SJCRH30 (cell line): ENCODE data around the gene CRCP. TPM values are rescaled to one million over a fixed set of nuclear protein-coding genes. Genes with fewer than 3 reads are reported as not detected.
"Not testable (repeated sequence)": the region's sequence is repeated elsewhere in the genome, so short reads cannot be mapped to it uniquely, and the experiment has no call there.

Experiments used
- DNase-seq, 2 experiments: peaks; one replicate each; pipeline ENCODE4 v3.0.0-alpha.2; 2015 to 2020
- H3K27ac ChIP-seq: fragments of 250-450 bp; sonication (Bioruptor Pico); 2 replicates; pipeline ENCODE4 v1.5.1; 2020; ENCODE audit warnings: mild to moderate bottlenecking, moderate library complexity
- H3K27me3 ChIP-seq: fragments of 250-450 bp; sonication (Bioruptor Pico); 2 replicates; pipeline ENCODE4 v1.5.1; 2020; ENCODE audit warnings: mild to moderate bottlenecking, moderate library complexity
- H3K36me3 ChIP-seq: fragments of 250-450 bp; sonication (Bioruptor Pico); 2 replicates; pipeline ENCODE4 v1.5.1; 2020; ENCODE audit warnings: mild to moderate bottlenecking, moderate library complexity
- H3K4me1 ChIP-seq: fragments of 250-450 bp; sonication (Bioruptor Pico); 2 replicates; pipeline ENCODE4 v1.5.1; 2020; ENCODE audit warnings: mild to moderate bottlenecking, moderate library complexity
- H3K4me3 ChIP-seq: fragments of 250-450 bp; sonication (Bioruptor Pico); 2 replicates; pipeline ENCODE4 v1.5.1; 2020; ENCODE audit warnings: mild to moderate bottlenecking, moderate library complexity
- H3K9me3 ChIP-seq: fragments of 250-450 bp; sonication (Bioruptor Pico); replicated peaks from 2 replicates; pipeline ENCODE4 v1.5.1; 2020; ENCODE audit warnings: mild to moderate bottlenecking, moderate library complexity
- total RNA-seq: library from RNA; depleted of rRNA; stranded (reverse); fragments of >200 nt; shearing (Covaris generic); gene quantifications from 2 replicates; pipeline ENCODE4 v1.2.3, GENCODE V29; 2014

The CRCP gene
- total RNA-seq, 1 experiment from 2014 or later = 57.1 TPM

DNA sequence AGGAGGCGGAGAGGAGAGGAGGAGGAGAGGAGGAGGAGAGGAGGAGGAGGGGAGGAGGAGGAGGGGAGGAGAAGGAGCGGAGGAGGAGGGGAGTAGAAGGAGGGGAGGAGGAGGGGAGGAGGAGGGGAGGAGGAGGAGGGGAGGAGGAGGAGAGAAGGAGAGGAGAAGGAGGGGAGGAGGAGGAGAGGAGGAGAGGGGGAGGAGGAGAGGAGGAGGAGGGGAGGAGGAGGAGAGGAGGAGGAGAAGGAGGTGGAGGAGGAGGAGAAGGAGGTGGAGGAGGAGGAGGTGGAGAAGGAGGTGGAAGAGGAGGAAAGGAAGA, 15.5 kb upstream of the CRCP start:
- Histone ChIP-seq H3K27ac (no peak overlapping the region), H3K4me3 (no peak overlapping the region), H3K4me1 (no peaks in the 10 kb centered on the region; the same call in 1 of the 2 replicates), H3K27me3 (no peaks in the 10 kb centered on the region), H3K36me3 (no peaks in the 10 kb centered on the region), H3K9me3 (no peaks in the 10 kb centered on the region)
- DNase-seq = no peak

DNA sequence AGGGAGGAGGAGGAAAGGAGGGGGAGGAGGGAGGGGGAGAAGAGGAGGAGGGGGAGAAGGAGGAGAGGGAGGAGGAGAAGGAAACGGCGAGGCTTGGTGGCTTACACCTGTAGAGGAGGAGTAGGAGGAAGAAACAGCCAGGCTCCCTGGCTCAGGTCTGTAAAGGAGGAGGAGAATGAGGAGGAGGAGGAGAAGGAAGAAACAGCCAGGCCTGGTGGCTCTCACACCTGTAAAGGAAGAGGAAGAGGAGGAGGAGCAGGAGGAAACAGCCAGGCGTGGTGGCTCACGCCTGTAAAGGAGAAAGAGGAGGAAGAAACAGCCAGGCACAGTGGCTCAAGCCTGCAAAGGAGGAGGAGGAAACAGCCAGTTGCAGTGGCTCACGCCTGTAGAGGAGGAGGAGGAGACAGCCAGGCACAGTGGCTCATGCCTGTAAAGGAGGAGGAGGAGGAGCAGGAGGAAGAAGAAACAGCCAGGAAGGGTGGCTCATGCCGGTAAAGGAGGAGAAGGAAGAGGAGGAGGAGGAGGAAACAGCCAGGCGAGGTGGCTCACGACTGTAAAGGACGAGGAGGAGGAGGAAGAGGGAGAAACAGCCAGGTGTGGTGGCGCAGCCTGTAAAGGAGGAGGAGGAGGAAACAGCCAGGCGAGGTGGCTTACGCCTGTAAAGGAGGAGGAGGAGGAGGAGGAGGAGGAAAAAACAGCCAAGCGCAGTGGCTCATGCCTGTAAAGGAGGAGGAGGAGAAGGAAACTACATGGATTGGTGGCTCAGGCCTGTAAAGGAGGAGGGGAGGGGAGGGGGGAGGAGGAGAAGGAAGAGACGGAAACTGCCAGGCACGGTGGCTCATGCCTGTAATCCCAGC, 14.9 kb upstream of the CRCP start:
- Histone ChIP-seq H3K36me3 (no peaks in the 10 kb centered on the region), H3K9me3 (no peaks in the 10 kb centered on the region)
- peak; percentile 62 to 76 for DNase-seq

DNA sequence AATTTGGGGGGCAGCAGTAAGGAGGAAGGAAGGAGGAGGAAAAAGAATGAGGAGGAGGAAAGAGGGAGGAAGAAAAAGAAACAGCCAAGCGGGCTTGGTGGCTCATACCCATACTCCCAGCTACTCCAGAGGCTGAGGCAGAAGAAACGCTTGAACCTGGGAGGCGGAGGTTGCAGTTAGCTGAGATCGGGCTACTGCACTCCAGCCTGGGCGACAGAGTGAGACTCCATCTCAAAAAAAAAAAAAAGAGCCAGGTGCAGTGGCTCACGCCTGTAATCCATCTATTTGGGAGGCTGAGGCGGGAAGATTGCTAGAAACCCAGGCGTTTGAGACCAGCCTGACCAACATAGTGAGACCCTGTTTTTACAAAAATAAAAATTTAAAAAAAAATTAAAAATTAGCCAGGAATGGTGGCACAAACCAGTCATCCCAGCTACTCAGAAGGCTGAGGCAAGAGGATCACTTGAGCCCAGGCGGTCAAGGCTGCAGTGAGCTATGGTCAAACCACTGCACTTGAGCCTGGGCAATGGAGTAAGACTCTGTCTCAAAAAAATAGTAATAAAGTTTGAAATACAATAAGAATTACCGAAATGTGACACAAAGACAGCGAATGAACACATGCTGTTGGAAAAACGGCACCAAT, 14.1 kb upstream of the CRCP start:
- H3K27ac ChIP-seq = no peak overlapping the region
- DNase-seq = peak in 1 of 2 experiments; percentile 42
- H3K4me3 ChIP-seq = peak overlapping the region; percentile 48
- H3K27me3 ChIP-seq = no peaks in the 10 kb centered on the region
- no peaks in the 10 kb centered on the region for H3K9me3 ChIP-seq
- no peaks in the 10 kb centered on the region for H3K36me3 ChIP-seq
- H3K4me1 ChIP-seq = no peaks in the 10 kb centered on the region; the same call in 1 of the 2 replicates

More for the DNA sequence above, 14.9 kb upstream of the CRCP start:
- H3K27ac ChIP-seq = no peak overlapping the region
- H3K4me1 ChIP-seq = no peaks in the 10 kb centered on the region; the same call in 1 of the 2 replicates
- no peaks in the 10 kb centered on the region for H3K27me3 ChIP-seq
- H3K4me3 ChIP-seq = peak overlapping the region; percentile 48

DNA sequence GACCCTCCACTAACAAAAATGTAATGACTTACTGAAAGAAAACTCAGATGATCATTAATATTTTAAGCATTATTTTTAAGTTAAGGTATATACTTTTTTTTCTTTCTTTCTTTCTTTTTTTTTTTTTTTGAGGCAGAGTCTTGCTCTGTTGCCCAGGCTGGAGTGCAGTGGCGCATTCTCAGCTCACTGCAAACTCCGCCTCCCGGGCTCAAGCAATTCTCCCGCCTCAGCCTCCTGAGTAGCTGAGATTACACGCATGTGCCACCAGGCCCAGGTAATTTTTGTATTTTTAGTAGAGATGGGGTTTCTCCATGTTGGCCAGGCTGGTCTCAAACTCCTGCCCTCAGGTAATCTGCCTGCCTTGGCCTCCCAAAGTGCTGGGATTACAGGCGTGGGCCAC, 12.5 kb upstream of the CRCP start:
- H3K27ac ChIP-seq = not testable (repeated sequence)

DNA sequence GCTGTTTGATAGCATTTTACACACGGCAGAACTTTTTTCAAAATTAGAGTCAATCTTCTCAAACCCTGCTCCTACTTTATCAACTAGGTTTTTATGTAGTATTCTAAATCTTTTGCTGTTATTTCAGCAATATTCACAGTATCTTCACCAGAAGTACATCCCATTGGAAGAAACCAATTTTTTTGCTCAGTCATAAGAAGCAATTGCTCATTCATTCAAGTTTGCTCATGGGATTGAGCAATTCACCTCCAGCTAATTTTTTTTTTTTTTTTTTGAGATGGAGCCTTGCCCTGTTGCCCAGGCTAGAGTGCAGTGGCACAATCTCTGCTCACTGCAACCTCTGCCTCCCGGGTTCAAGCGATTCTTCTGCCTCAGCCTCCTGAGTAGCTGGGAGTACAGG, 10.7 kb upstream of the CRCP start:
- H3K4me1 ChIP-seq, H3K4me3 ChIP-seq, DNase-seq, H3K27me3 ChIP-seq, H3K9me3 ChIP-seq, H3K27ac ChIP-seq, H3K36me3 ChIP-seq: not testable (repeated sequence)

More for the DNA sequence above, 12.5 kb upstream of the CRCP start:
- not testable (repeated sequence) for H3K9me3 ChIP-seq, H3K4me3 ChIP-seq, H3K36me3 ChIP-seq, H3K27me3 ChIP-seq, H3K4me1 ChIP-seq, DNase-seq

DNA sequence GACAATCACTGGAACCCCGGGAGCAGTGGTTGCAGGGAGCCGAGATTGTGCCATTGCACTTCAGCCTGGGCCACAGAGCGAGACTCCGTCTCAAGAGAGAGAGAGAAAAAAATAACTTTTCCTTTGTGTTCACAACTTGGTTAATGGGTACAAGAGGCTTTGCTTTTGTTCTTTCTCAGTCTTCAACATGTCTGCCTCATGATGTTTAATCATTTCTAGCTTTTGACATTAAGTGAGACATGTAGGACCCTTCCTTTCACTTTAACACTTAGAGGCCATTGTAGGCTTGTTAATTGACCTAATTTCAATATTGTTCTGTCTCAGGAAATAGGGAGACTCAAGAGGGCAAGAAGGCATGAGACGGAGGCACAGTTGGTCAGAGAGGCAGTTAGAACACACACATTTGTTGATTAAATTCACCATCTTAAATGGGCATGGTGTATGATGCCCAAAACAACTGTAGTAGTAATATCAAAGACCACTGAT, 9.3 kb upstream of the CRCP start:
- Histone ChIP-seq H3K27ac (no peak overlapping the region), H3K4me1 (no peaks in the 10 kb centered on the region; the same call in 1 of the 2 replicates)
- DNase-seq = no peak

DNA sequence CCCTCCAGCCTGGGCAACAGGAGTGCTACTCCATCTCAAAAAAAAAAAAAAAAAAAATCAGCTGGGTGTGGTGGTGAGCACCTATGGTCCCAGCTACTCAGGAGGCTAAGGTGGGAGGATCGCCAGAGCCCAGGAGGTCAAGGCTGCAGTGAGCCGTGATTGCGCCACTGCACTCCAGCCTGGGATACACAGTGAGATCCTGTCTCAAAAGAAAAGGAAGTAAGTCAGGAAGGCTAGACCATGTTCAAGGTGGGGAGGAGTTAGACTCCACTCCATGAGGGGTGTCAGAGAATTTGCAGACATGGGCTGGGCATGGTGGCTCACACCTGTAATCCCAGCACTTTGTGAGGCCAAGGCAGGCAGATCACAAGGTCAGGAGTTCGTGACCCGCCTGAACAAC, 6.2 kb upstream of the CRCP start:
- not testable (repeated sequence) for H3K4me3 ChIP-seq, H3K9me3 ChIP-seq, H3K27me3 ChIP-seq, H3K27ac ChIP-seq, H3K36me3 ChIP-seq, H3K4me1 ChIP-seq, DNase-seq

More for the DNA sequence above, 9.3 kb upstream of the CRCP start:
- no peak overlapping the region for H3K4me3 ChIP-seq
- H3K36me3 ChIP-seq = no peaks in the 10 kb centered on the region
- no peaks in the 10 kb centered on the region for H3K27me3 ChIP-seq
- H3K9me3 ChIP-seq = no peaks in the 10 kb centered on the region; the same call in 1 of the 2 replicates

DNA sequence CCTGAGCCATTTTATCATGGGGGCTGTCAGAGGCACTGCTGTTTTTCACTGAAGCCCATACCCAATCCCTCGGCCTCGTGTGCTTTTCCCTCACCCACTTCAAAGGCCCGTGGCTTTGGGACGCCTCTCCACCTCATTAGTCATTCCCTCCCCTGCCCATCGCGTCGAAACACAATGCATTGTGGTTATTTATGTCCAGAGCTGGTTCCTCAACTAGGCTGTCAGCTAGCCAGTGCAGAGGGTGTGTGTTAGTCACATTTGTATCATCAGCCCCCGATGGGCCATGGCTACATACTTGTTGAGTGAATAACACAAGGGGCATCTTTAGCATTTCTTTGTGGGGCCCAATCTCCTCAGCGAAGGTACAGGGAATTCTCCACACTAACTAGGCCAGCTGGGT, 3.8 kb upstream of the CRCP start:
- H3K4me1 ChIP-seq = 0 out of 2 replicates have a peak, but pooled peaks cover 2% of the 10 kb centered on the region
- H3K27ac ChIP-seq = no peak overlapping the region
- H3K27me3 ChIP-seq = no peaks in the 10 kb centered on the region
- peak; percentile 47 to 48 for DNase-seq
- no peaks in the 10 kb centered on the region; the same call in 1 of the 2 replicates for H3K9me3 ChIP-seq
- no peak overlapping the region for H3K4me3 ChIP-seq
- H3K36me3 ChIP-seq = no peaks in the 10 kb centered on the region

DNA sequence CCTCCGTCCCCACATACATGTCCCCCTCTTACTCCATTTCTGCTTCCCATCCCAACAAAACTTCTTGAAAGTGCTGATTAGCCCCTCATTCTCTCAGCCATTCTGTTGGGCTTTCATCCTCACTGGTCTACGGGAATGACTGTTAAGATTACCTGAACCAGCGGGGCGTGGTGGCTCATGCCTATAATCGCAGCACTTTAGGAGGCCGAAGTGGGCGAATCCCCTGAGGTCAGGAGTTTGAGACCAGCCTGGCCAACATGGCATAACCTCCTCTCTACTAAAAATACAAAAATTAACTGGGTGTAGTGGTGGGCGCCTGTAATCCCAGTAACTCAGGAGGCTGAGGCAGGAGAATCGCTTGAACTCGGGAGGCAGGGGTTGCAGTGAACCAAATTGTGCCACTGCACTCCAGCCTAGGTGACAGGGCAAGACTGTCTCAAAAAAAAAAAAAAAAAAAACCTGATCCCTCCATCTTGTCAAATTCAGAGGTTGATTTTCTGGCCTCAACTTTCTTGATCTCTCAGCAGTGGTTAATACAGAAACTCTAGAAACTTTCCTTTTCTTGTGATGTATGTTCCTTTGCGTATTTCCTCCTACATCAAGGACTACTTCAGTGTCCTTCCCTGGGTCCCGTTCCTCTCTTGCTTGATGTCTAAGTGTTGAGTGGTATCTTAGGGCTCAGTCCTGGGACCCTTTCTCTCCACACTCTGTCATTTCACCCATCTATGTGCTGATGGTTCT, 2.2 kb downstream of the CRCP start:
- not testable (repeated sequence) for H3K27ac ChIP-seq, H3K4me1 ChIP-seq, H3K4me3 ChIP-seq, H3K27me3 ChIP-seq, H3K36me3 ChIP-seq, DNase-seq, H3K9me3 ChIP-seq

DNA sequence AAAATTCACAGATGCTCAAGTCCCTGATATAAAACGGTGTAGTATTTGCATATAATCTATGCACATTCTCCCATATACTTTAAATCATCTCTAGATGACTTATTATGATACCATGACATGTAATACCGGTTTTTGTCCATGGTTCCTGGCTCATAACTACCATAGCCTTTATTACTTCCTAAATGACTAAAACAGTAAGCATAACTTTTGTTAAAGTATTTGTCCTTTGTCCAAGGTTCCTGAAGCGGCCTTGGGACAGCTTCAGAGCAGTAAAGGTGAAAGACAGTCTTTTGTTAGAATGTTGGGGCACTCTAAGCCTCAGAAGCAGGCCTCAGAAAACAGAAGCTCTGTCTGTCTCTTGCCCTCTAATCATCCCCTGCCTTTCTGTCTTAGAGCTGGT, 4.0 kb downstream of the CRCP start:
- no peak for DNase-seq
- Histone ChIP-seq H3K27ac (no peak overlapping the region), H3K36me3 (peaks cover 6% of the 10 kb centered on the region; the same call in 1 of the 2 replicates), H3K4me1 (0 out of 2 replicates have a peak, but pooled peaks cover 5% of the 10 kb centered on the region), H3K4me3 (no peak overlapping the region), H3K9me3 (no peaks in the 10 kb centered on the region), H3K27me3 (no peaks in the 10 kb centered on the region)

DNA sequence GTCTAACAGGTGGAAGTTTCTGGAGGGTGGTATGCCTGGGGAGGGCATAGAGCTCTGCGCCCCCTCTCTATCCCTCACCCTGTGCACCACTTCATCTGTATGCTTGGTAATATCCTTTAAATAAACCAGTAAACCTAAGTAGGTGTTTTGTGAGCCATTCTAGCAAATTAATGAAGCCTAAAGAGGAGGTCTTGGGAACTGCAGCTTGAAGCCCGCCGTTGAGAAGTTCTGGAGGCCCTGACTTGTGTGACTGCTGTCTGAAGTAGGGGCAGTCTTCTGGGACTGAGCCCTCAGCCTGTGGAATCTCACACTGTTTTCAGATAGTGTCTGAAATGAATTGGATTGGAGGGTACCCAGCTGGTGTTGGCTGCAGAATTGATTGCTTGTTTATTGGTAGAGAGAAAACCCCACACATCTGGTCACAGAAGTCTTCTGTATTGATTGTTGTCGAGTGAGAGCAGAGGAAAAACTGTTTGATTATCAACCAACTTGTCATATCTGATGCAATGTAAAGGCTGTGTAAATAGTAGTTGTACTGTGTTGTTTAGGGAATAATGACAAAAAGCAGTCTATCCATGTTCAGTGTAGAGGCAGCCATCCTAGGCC, 4.7 kb downstream of the CRCP start:
- Histone ChIP-seq H3K4me3 (no peak overlapping the region), H3K27ac (no peak overlapping the region)
- DNase-seq = no peak

DNA sequence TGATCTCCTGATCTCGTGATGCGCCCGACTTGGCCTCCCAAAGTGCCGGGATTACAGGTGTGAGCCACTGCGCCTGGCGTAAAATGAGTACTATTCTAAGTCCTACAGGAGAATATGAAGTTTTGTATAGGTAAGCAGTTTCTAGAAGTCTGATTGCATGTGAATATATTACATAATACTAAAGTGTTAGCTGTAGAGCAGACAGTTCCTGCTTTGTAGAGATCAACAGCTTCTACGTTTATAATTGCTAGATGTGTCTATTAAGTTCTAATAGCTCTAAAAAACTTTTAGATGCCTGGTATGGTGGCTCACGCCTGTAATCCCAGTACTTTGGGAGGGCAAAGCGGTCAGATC, 8.5 kb downstream of the CRCP start:
- no peaks in the 10 kb centered on the region for H3K4me1 ChIP-seq
- peaks cover 6% of the 10 kb centered on the region; the same call in 1 of the 2 replicates for H3K36me3 ChIP-seq
- H3K9me3 ChIP-seq = no peaks in the 10 kb centered on the region
- no peak overlapping the region for H3K4me3 ChIP-seq
- H3K27me3 ChIP-seq = no peaks in the 10 kb centered on the region
- DNase-seq = no peak
- no peak overlapping the region for H3K27ac ChIP-seq

More for the DNA sequence above, 4.7 kb downstream of the CRCP start:
- 0 out of 2 replicates have a peak, but pooled peaks cover 5% of the 10 kb centered on the region for H3K4me1 ChIP-seq
- H3K9me3 ChIP-seq = no peaks in the 10 kb centered on the region
- H3K36me3 ChIP-seq = peaks cover 6% of the 10 kb centered on the region; the same call in 1 of the 2 replicates
- H3K27me3 ChIP-seq = no peaks in the 10 kb centered on the region

DNA sequence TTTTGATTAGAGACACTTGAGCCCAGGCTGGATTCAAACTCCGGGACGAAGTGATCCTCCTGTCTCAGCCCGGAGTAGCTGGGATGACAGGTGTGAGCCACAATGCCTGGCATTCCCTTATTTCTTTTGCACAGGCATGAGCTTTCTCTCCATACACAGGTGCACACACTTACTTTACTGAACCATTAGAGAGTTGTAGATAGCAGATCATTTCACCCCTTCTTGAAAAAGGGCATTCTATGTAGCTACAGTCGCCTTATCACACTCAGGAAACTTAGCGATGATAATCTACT, 9.9 kb downstream of the CRCP start:
- not testable (repeated sequence) for H3K4me3 ChIP-seq, H3K27ac ChIP-seq, H3K4me1 ChIP-seq, H3K36me3 ChIP-seq, H3K9me3 ChIP-seq, H3K27me3 ChIP-seq, DNase-seq

DNA sequence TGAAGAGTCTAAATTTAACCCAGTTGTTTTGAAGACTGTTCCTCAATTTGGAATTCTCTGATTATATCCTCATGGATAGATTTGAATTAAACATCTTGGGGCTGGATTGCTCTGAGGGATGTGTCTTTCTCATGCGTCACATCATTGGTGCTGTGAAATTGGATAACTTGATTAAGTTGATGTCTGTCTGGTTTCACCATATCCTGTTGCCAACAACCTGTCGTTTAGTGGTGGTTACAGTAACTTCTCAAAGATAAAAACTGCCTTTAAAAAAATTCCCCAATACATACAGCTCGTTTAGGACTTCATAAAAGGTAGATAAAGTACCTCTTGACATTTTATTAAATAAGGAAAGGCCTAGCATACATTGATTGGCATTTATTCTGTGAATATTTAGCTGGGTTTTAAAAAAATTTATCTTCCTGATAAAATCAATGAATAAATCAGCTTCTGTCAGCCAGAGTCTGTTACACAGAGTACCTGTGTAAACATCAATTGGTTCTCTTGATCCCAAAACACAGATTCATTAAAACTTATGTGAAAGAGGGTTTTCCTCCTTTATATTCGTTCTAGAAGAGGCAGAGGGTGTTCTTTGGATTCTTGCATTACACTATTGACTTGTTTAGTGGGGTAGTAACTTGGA, 10.5 kb downstream of the CRCP start:
- H3K27ac ChIP-seq = no peak overlapping the region
- H3K9me3 ChIP-seq = no peaks in the 10 kb centered on the region
- no peaks in the 10 kb centered on the region for H3K27me3 ChIP-seq
- H3K4me3 ChIP-seq = no peak overlapping the region
- no peak for DNase-seq
- H3K4me1 ChIP-seq = no peaks in the 10 kb centered on the region
- peaks cover 3% of the 10 kb centered on the region; the same call in 1 of the 2 replicates for H3K36me3 ChIP-seq
